Activated naive CD4-positive, alpha-beta T cell treated with anti-CD3 and anti-CD28 coated beads, Interleukin-2, amount 50 U/mL, for 72 hours (primary cell): Measurements from ENCODE around the gene ANAPC4. TPM values are rescaled to one million over a fixed set of nuclear protein-coding genes. Genes with fewer than 3 reads are reported as not detected.
"Not testable (repeated sequence)": the region's sequence is repeated elsewhere in the genome, so short reads cannot be mapped to it uniquely, and the experiment has no call there.

ENCODE experiments used
- ATAC-seq, 2 donors: fragments of 150-1000 bp; cut with Tn5 transposase; 2 replicates each; pipeline ENCODE4 v1.10.0; 2021; ENCODE audit warnings: mild to moderate bottlenecking in 2 of 2, moderate library complexity in 2 of 2
- DNase-seq, 2 donors: peaks; one replicate each; pipeline ENCODE4 v3.0.0; 2021 to 2022; ENCODE audit warnings: low spot score in 2 of 2
- H3K27ac Mint-ChIP-seq, 2 donors: one replicate each; pipeline ENCODE4 v1.8.0; 2022; ENCODE audit warnings: mild to moderate bottlenecking in 2 of 2, mixed read lengths in 2 of 2
- H3K36me3 Mint-ChIP-seq, 2 donors: one replicate each; pipeline ENCODE4 v1.8.0; 2022; ENCODE audit warnings: mixed read lengths in 2 of 2
- H3K9me3 Mint-ChIP-seq, 2 donors: one replicate each; pipeline ENCODE4 v1.8.0; 2022; ENCODE audit warnings: mixed read lengths in 2 of 2
- total RNA-seq, 2 donors: library from RNA; stranded (reverse); gene quantifications; one replicate each; pipeline ENCODE4 v1.2.3, GENCODE V29; 2022

The ANAPC4 gene
- 10 to 100 TPM; 40.7 to 42.1 TPM for total RNA-seq

- ATAC-seq (peak; percentile 98 to 99), DNase-seq (peak; percentile 91 to 96)
- Mint-ChIP-seq H3K36me3 (peaks cover 0 to 11% of the 10 kb centered on the region in 2 donors), H3K9me3 (no peaks in the 10 kb centered on the region), H3K27ac (peak within 1 kb of the TSS in 1 of 2 donors; percentile 90)
These were observed at the start of gene ANAPC4 for GRCh38 chr4:25376754-25377571. Gene ANAPC4 (plus strand): TSS chr4:25377263. CDS start chr4:25377428, 165 bp downstream.

DNA sequence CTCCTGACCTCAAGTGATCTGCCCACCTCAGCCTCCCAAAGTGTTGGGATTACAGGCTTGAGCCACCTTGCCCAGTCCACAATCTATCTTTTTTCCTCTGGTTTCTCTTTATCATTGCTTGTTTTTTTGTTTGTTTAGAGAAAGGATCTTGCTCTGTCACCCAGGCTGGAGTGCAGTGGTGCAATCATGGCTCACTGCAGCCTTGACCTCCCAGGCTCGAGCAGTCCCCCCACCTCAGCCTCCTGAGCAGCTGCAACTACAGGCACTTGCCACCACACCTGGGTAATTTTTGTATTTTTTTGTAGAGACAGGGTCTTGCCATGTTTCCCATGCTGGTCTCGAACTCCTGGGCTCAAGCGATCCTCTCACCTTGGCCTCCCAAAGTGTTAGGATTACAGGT is 48.6 kb upstream of the ANAPC4 start:
- H3K36me3 Mint-ChIP-seq, ATAC-seq, DNase-seq, H3K9me3 Mint-ChIP-seq: not testable (repeated sequence)
- peak overlapping the region in 1 of 2 donors; percentile 62 for H3K27ac Mint-ChIP-seq

- DNase-seq = no peak
- Mint-ChIP-seq H3K36me3 (no peaks in the 10 kb centered on the region), H3K27ac (peak overlapping the region in 1 of 2 donors; percentile 93), H3K9me3 (no peaks in the 10 kb centered on the region)
- no peak for ATAC-seq
These were observed 46.7 kb upstream of the ANAPC4 start for GRCh38 chr4:25330335-25330734.

DNA sequence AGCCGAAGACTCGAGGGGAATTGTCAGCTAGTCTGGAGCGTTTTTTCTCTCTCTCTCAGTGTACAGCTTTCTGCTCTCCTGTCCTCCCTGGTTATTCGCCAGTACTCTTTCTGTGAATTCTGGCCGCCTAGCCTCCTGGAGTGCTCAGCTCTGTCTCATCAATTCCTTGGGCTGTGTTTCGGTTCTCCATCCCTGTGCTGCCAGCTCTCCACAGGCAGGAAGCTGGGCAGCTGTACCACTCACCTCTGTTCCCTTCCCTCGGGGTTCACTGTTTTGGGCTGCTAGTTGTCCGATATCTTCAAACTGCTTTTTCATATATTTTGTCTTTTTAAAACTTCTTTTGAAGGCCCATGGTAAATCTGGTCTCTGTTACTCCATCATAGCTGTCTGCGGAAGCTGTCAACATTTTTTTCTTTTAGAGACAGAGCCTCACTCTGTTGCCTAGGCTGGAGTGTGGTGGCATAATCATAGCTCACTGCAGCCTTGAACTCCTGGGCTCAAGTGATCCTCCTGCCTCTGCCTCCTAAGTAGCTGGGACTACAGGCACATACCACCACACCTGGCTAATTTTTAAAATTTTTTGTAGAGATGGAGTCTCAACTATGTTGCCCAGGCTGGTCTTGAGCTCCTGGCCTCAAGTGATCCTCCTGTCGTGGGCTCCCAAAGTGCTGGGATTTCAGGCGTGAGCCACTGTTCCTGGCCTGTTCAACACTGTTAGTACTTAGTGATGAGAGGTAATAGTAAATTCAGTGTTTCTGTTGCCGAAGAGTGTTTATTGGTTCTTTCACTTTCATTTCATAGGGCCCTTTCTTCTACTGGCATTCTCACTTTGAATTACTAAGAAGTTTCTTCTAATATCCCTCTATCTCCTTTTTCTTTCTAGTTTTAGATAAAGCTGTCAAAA is 45.9 kb upstream of the ANAPC4 start:
- ATAC-seq (peak; percentile 65 to 74), DNase-seq (no peak)
- no peaks in the 10 kb centered on the region for H3K36me3 Mint-ChIP-seq
- no peaks in the 10 kb centered on the region for H3K9me3 Mint-ChIP-seq
- peak overlapping the region; percentile 73 to 93 for H3K27ac Mint-ChIP-seq

- no peak overlapping the region for H3K27ac Mint-ChIP-seq
- peaks cover 0 to 6% of the 10 kb centered on the region in 2 donors for H3K36me3 Mint-ChIP-seq
- no peak for DNase-seq
- ATAC-seq = no peak
- H3K9me3 Mint-ChIP-seq = peaks cover 0 to 4% of the 10 kb centered on the region in 2 donors
These were observed 33.4 kb upstream of the ANAPC4 start for GRCh38 chr4:25343671-25344070.

- no peak for ATAC-seq
- DNase-seq = no peak
- Mint-ChIP-seq H3K36me3 (peaks cover 0 to 6% of the 10 kb centered on the region in 2 donors), H3K27ac (no peak overlapping the region), H3K9me3 (peaks cover 0 to 4% of the 10 kb centered on the region in 2 donors)
These were observed 31.3 kb upstream of the ANAPC4 start for GRCh38 chr4:25345744-25346143.

DNA sequence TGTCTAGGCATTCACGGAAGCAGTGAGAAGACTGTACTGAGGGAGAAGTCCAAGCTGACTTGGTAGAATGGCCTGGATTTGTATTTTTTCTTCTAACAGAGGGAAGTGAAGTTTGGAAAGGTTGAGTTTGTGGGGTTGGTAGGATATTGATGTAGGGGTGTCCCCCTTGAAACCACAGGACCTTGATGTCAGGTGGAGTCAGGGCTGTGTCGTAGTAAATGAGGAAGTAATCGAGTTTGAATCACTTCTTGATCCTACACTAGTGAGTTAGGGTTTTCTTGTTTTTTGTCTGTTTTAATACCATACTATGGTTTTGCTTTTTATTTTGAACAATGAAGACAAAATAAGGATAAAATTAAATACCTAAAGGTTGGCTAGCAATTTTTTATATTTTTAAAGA is 30.1 kb upstream of the ANAPC4 start:
- Mint-ChIP-seq H3K36me3 (peaks cover 0 to 6% of the 10 kb centered on the region in 2 donors), H3K27ac (peak overlapping the region in 1 of 2 donors; percentile 19), H3K9me3 (peaks cover 0 to 4% of the 10 kb centered on the region in 2 donors)
- DNase-seq (no peak), ATAC-seq (peak; percentile 48 to 99)

- Mint-ChIP-seq H3K36me3 (peaks cover 0 to 6% of the 10 kb centered on the region in 2 donors), H3K27ac (no peak overlapping the region), H3K9me3 (peaks cover 0 to 4% of the 10 kb centered on the region in 2 donors)
- DNase-seq (no peak), ATAC-seq (no peak)
These were observed 29.6 kb upstream of the ANAPC4 start for GRCh38 chr4:25347473-25347872.

DNA sequence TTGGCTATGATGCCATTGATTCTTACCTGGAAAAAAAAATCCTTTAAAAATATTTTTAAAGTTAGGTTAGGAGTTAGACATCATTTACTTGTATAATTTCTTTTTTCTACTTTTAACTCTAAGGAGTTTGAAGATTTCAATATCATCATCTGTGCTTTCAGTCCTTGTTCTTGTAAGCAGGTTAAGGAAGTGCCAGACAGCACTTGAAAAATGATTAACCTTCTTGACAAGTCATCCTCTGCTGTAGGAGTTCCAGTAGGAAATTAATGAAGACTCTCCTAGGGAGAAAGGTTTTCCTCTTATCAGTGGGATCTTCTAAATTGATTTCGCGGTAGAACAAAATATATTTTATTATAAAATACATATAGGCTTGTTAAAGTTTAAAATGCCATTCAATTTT is 29.1 kb upstream of the ANAPC4 start:
- ATAC-seq (no peak), DNase-seq (no peak)
- H3K27ac Mint-ChIP-seq = no peak overlapping the region
- H3K9me3 Mint-ChIP-seq = peaks cover 0 to 4% of the 10 kb centered on the region in 2 donors
- H3K36me3 Mint-ChIP-seq = peaks cover 0 to 6% of the 10 kb centered on the region in 2 donors

- peaks cover 0 to 6% of the 10 kb centered on the region in 2 donors for H3K36me3 Mint-ChIP-seq
- no peak overlapping the region for H3K27ac Mint-ChIP-seq
- no peak for ATAC-seq
- no peak for DNase-seq
- no peaks in the 10 kb centered on the region for H3K9me3 Mint-ChIP-seq
These were observed 26.5 kb upstream of the ANAPC4 start for GRCh38 chr4:25350561-25350960.

DNA sequence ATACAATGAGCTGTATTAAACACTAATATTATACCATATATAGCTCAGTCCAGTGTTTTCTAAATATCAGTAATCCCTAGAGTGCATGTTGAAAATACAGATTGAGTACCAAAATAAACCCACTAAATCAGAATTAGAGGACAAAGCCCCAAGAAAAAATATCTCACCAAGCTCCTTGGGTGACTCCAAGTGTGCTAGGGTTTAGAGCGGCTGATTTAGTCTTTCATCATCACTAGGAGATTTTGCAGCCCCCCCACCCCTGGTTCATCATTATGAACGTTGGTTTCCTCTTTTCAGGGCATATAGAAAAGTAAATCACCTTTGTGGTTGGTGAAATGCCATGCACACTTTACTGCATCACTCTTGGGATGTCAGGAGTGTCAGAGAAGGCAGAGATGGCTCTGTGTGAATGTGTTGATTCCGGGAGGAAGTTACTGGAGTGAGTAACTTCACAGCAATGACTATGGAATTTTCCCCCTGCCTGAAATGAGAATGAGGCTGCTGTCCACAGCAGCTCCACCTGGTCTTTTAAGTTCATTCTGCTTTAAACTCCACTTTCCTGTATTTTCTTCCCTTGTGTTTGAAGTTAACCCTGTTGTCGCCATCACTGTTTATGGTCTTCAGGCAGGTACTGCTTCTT is 25.2 kb upstream of the ANAPC4 start:
- Mint-ChIP-seq H3K9me3 (no peaks in the 10 kb centered on the region), H3K27ac (peak overlapping the region in 1 of 2 donors; percentile 0), H3K36me3 (peaks cover 0 to 6% of the 10 kb centered on the region in 2 donors)
- ATAC-seq = no peak
- no peak for DNase-seq

GRCh38 chr4:25356068-25356467 is 21.0 kb upstream of the ANAPC4 start:
- DNase-seq (no peak), ATAC-seq (no peak)
- peaks cover 6 to 12% of the 10 kb centered on the region in 2 donors for H3K36me3 Mint-ChIP-seq
- peaks cover 0 to 4% of the 10 kb centered on the region in 2 donors for H3K9me3 Mint-ChIP-seq
- no peak overlapping the region for H3K27ac Mint-ChIP-seq

GRCh38 chr4:25358515-25359275 is 18.4 kb upstream of the ANAPC4 start:
- peaks cover 6 to 12% of the 10 kb centered on the region in 2 donors for H3K36me3 Mint-ChIP-seq
- peak overlapping the region in 1 of 2 donors; percentile 93 for H3K27ac Mint-ChIP-seq
- ATAC-seq (no peak), DNase-seq (no peak)
- peaks cover 0 to 4% of the 10 kb centered on the region in 2 donors for H3K9me3 Mint-ChIP-seq

DNA sequence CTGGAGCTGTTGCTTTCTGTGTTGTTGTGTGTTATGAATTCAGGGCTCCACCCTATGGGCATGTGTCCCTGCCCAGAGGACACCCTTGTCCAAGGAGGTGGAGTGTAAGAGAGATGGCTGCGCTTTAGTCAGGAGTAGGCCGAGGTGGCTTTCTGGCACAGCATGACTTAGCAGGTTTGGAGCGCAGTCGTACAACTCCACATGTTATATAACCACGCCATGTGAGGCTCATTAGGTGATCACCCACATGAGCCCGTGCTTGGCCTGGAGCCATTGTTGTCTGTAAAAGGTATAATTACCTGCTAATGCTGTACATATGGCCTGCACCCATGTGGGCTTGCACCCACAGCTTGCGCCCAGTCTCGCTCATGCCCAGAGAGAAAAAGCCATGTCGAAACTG is 15.8 kb upstream of the ANAPC4 start:
- DNase-seq (no peak), ATAC-seq (no peak)
- H3K27ac Mint-ChIP-seq = no peak overlapping the region
- peaks cover 0 to 4% of the 10 kb centered on the region in 2 donors for H3K9me3 Mint-ChIP-seq
- H3K36me3 Mint-ChIP-seq = peaks cover 6% of the 10 kb centered on the region in 2 donors

- DNase-seq (no peak), ATAC-seq (no peak)
- no peaks in the 10 kb centered on the region for H3K9me3 Mint-ChIP-seq
- H3K36me3 Mint-ChIP-seq = no peaks in the 10 kb centered on the region
- H3K27ac Mint-ChIP-seq = no peak overlapping the region
These were observed 9.9 kb upstream of the ANAPC4 start for GRCh38 chr4:25367004-25367621.

- no peaks in the 10 kb centered on the region for H3K9me3 Mint-ChIP-seq
- no peak for DNase-seq
- no peak overlapping the region for H3K27ac Mint-ChIP-seq
- ATAC-seq = no peak
- H3K36me3 Mint-ChIP-seq = no peaks in the 10 kb centered on the region
These were observed 9.2 kb upstream of the ANAPC4 start for GRCh38 chr4:25367877-25368276.
